ENCODE results near the gene WDR1.
A peak's percentile ranks its signal among the peaks of the same experiment; 100 is the strongest.

Gene WDR1

DNA sequence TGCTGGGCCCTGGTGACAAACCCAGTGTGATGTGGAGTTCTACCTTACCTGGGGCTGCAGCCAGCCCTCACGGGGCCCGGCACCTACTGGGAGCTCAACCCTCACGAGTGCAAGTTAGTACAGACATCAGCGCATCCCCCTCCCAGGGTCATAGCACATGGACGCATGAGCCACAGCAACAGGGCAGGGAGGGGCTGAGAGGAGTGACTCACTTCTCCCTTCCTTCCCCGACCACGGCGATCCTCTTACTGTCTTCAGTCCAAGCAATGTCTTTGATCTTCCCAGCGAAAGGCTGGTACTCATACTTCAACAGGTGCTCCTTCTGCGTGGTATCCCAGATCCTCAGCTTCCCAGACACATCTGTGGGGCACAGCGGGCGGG lies 17.8 kb downstream of the WDR1 start:
- no peak for DNase-seq (ENCODE audit: low read depth)

DNA sequence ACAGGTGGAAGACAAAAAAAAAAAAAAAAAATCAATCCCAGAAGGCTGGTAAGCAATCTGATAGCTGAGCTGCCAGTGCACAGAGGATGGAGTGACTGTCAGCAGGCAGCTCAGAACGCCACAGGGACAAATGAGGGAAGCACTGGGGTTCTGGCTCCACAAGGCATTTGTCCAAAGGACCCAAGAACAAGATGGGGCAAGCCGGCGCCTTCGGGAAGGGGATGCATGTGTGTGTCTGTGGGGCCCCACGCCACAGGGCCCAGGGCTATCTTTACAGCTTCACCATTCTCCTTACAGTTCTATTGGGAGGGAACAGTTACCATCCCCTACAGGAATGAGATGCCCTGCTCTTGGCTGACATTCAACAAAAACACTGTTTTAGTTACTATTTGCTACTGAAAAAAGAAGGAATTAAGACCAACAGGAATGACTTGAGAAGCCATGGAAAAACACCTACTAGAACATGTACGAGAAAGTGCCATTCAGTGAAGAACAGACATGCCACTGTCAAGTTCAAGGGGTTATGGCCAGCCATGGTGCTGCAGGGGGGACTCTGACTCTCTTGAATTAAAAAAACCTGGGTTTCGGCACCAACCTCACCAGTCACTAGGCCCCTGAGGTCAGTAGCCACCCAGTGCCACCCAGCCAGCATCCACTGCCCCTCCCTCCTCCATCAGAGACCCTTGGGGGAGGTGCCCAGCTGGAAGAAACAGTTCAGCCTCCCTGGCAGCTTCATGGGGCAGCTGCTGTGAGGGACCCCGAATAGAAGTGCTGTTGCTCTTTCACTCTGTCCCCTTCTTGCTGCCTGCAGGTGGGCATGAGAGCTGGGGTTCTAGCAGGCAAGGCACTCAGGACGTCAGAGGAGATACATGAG lies 18.5 kb downstream of the WDR1 start:
- no peak for DNase-seq (ENCODE audit: low read depth)

DNA sequence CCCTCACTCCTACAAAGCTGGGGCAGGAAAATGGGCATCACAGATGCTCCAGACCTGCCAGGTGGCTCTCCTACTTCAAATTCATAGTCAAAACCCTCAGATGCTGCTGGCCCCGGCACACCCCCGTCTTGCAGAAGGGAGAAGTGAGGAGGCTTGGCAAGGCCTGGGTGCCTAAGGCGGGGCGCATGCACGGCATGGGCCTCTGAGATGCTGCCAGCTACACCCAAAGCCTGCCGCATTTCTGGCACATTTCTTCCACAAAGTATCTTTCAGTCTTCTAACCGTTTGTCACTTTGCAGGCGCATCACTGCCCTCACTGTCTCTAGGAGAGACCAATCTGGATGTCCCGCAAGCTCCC lies 19.6 kb downstream of the WDR1 start:
- no peak for DNase-seq (ENCODE audit: low read depth)

DNA sequence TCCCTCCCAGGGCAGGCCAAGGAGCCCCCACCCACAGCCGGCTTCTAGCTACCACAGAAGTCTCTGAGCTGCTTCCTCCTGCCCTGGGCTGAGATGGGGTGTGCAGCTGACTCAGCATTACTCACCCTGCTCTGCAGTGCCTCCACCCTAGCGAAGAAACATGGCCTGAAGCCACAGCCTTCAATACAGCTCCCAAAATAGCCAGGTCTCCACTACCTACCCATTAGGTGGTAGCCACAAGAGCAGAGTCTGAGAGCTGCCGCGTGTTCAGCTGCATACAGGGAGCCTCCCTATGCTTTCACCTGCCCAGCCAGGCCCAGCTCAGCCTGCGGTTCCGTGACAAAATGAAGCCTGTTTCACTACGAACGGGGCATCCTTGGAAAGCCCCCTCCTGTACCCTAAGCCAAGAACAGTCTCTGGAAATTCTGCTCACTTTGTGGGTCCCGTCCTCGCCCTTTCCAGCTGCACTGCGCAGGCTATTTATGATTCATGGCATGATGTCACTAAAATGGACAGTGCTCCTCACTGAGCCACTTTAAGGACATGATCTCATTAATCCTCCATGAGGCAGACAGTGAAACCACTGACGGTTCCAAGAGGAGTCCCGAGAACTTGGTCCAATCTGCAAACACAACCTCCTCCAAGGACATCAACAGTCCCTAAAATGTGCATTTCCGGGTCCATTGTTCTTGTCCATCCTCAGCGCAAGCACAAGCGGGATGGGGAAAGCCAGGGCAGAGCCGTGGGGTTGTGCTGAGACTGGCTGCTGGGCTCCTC lies 20.2 kb downstream of the WDR1 start:
- peak; percentile 91 for DNase-seq (ENCODE audit: low read depth)

DNA sequence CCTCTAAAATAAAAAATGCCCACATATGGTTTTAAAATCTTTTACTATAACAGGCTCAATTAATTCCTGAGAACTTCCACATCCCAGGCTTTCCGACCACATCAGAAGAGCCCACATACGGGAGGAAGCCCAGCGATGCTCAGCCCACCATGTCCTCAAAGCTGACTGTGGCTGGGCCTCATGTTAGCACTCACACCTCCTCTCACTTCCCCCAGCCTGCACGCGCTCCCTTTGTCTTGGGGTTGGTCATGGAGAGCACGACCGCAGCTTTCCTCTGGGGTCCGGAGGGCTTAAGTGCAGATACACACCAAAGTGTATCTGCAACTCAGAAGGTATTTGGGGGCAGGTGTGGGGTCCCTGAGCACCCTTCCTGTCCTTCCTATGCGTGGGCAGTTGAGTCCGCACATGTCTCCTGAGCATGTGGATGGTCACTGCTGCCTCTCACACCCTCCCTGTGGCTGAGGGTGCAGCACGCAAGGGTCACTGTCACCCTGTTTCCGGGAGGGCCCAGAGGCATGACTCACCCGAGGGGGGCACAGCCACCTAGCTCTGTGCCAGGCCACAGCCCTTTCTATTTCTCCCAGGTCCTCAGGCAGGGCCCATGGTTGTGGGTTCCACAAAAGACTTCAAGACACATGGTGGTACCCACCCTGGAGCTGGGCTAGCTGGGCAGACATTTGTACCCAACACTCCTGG lies 21.2 kb downstream of the WDR1 start:
- no peak for DNase-seq (ENCODE audit: low read depth)

DNA sequence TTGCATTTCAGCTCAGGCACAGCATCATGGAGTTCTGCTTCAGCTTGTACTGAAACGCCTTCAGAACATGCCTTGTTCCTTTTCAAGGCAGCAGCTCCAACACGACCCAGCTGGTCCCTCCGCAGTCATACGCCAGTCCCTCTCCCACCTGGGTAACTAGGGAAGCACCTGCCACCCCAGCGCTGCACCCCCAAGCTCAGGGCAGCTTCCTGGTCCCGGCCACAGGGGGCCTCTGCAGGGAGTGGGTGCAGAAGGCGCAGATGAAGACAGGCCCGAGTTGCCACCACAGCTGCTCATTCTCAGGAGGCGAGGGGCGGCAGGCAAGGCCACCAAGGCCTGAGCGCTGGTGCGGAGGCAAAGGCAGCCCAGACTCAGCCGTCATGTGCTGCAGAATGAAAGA lies 21.8 kb downstream of the WDR1 start:
- no peak for DNase-seq (ENCODE audit: low read depth)

DNA sequence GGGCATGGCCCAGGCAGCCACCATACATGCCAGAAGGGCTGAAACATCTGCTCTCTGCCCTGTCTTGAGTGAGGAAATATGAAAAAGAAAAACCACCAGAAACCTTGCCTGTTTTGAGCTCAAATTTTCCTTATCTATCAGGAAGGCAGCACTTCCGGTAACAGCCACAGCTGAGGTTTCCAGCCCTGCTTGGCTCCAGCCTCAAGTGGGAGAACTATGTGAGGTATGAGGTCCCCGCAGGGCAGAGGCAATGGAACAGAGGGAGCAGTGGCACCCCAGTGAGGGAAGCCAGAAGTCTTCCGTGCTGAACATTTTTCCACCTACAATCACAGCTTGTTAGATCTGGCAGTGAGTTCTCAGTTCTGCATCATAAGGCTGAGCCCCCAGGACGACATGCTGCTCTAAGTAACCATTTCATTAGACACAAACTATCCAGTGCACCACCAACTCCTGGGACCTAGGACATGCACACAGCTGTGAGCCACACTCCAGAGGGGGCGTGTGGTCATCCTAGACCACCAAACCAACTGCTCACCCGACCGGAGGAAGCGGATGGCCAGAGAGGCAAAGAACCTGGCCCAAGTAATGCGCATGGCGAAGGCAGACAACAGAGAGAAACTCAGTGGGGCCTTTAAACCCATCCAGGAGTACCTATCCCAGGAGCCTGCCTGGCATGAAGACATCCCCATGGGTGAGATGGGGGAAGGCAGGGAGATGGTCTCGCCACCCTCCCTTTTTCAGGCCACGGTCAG lies 22.6 kb downstream of the WDR1 start:
- no peak for DNase-seq (ENCODE audit: low read depth)

DNA sequence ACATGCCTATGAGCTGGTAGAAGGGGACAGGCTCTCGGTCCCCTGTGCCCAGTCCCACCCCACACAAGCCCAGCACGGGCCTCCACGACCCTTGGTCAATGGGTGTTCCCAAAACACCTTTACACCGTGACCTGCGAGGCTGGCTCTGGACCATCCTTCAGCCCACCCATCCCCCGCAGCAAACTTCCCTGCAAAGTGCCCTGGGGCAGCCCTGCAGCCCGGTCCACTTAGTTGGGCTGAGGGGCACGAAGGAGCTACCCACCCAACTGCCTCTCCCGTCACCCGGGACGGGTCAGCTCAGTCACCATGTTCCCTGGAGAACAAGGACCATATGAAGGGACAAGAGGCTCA lies 23.4 kb downstream of the WDR1 start:
- DNase-seq (ENCODE audit: low read depth): no peak

DNA sequence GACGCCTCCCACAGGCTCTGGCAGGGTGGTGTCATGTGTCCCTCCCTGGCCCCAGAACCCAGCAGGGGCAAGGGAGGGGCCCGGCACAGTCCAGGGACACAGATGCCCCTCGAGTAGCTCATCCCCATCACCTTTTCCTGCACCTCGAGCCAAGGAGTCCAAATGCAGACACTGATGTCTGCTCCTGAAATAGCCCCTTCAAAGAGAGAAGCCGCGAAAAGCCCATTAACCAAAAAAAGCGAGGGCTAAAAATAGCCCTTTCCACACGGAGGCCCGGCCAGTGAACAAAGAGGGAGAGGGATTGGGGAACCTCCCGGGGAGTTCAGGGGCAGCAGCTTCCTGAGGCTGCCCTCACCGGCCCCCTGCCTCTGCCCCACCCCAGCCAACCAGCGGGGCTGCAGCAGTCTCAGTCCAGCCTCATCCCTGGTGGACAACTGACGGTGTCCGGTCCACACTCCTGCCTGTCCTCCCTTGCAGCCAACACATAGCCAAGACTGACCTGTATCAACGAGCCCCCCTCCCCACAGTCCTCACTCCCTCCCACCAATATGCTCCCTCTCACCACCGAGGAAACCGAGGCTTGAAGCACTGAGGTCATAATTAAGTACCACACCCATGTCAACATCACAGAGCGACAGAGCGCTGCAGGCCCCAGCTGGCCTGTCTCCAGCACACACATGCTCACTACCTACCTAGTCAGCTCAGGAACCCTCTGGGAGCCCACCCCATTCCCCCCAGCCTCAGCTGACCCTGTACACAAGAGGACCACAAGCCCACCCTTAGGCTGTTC lies 23.9 kb downstream of the WDR1 start:
- DNase-seq (ENCODE audit: low read depth): no peak

DNA sequence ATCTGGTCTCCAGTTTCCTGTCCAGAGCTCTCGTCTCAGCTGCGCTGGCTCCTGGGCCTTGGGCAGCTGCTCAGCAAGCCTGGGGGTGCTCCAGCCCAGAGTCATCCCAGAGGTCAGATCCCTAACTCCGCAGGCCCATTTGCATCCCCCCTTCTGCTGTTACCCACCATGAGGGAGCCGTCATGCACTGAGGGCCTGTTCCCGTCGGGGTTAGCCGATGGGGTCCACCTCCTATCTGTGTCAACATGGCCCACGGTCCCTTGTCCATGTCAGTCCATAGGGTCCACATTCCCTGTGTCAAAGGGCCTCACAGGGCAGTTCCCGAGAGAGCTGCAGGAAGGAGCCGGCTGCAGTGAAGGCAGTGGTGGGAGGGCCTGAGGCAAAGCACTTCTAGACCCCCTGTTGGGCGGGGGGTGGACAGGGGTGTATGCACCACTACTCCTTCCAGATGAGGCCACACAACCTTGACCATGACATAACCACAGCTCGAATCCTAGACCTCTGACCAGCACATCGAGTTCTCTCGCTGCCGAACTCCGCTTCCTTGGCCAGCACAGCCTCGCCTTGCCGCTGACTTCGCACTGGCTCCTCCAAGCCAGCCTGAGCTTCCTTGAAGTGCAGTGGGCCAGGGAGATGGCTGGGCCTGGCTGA lies 24.9 kb downstream of the WDR1 start:
- no peak for DNase-seq (ENCODE audit: low read depth)

DNA sequence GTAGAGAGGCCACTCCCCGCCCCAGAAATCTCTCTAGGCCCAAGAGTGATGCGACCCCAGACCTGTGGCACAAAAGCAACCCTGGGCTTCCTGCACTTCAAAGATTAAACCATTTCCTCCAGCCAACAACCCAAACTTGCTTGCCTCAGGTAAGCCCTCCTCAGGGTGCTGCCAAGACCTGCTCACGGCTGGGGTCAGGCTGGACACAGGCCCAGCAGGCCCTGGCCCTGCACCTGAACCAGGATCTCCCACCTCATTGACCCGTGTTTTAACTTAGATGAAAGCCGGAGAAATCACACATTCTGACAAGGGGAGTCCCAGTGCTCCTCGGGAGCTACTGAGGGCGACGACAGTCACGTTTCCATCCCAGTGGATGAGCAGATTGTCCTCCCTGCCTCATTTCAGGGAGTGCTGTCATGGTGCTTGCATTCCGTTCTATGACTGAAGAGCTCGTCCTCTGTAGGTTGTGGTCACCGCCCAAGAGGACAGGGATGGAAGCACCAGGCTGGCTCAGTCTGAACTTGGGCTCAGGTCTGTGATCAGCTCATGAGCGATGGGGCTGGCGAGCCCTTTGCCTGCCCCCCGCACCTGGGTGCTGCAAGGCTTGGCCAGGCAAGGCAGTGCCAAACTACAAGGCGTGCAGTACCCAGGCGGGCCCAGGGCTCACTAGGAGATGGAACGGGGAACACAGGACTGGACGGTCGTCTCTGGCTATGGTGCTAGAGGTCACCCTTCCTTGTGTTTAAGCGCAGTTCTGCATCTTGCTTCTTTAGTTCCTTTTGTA lies 25.9 kb downstream of the WDR1 start:
- DNase-seq (ENCODE audit: low read depth): no peak

DNA sequence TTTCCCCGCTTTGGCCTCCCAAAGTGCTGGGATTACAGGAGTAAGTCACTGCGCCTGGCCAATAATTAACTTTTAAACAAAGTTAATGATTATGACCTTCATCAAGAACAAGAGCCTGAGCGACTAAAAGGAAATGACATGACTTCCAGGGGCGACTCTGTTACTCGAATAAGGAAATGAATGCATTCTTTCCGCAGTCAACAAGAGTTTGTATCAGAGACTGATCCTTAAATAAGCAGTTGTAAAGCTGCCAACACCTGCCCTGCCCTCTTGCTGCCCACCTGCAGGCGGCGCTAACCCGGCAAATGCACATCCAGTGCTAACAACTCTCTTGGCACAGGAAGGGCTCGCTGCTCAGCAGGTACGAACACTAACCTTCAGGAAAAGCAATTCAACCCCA lies 27.3 kb downstream of the WDR1 start:
- no peak for DNase-seq (ENCODE audit: low read depth)

DNA sequence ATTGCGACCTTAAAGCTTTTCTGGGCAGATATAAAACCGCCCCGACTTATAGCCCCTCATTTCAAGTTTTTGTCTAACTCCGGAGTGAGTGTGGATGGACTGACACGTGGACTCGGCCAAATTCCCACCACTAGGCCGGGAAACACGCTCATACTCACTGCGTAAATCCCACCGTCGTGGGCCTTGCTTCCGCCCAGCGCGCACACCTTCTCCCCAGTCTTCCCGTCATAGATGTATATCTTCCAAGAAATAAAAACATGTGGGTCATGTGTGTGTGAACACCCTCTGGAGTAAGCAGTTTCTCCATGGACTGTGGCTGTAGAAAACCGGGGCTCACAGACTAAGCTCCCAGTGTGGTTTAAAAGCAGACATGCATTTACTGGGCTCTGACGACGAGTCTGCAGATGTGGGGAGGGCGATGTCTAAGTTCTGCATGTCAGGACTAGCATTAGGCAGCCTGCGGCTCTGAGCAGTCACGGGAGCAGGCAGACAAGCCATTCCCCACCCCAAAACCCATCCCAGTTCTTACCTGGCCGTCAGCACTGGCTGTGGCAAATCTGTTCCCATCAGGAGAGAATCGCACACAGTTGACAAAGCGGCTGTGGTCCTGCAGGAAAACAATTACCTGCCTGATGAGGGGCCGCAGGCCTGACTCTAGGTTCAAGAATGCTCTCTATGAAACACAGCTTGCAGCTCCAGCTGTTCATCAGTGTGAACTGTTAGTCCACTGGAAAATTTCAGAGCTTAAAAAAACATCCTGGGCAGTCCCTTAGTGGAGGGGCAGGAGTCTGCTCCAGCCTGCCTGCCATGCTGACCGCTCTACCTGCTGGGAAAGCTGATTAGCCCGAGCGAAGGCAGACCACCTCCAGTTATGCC lies 28.2 kb downstream of the WDR1 start:
- no peak for DNase-seq (ENCODE audit: low read depth)

DNA sequence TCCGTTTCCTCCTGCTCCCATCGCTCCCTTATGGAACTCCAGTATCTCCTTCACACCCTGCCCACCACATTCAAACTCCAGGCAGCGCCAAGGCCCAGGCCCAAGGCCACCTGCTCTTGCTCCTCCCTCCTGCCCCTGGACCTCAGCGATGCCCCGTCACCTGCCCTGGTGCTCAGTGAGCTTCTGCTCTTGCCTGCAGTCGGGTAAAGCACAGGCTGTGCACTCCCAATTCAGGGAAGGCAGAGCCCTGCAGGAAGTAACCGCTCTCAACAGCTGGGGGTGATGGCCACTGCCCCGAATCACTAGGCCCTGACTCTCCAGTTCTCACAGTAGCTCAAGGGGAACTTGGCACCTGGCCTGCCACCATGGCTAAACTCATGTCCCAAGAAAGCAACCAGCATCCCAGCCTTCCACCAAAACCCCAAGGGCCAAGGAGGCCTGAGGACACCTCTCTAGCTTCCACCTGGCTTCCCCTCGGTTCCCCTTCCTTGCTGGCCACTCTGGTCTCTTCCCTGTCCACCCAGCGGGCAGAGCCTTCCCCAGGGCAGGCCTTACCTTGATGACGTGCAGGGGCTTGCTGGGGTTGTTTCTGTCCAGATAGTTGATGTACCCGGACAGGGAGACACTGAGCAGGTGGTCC lies 29.3 kb downstream of the WDR1 start:
- DNase-seq (ENCODE audit: low read depth): no peak

DNA sequence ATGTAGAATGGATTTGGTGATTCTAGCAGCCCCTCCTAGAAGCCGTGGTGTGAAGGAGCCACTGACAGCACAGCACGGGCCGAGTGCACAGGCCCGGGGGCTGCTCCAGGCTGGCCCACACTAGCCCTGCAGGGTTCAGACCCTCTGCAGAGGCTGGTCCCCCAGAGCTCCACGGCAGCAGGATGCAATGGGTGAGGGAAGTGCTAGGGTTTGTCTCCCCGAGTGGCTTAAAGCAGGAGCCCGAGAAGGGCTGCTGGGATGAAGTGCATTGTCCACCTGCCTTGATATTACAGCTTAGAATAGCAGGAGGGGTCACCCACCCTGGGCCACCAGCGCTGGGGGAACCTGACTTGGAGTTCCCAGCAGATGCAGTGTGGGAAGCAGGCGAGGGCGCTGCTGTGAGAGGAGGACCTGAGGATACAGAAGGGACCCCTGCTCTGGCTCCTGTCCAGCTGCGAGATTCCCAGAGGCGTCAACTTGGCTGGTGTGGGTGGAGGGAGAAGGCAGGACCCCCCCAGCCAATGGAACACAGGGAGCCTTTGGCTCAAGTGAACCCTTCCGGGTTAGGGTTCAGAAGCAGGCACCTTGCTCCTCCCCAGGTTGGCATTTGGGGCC lies 30.0 kb downstream of the WDR1 start:
- no peak for DNase-seq (ENCODE audit: low read depth)

DNA sequence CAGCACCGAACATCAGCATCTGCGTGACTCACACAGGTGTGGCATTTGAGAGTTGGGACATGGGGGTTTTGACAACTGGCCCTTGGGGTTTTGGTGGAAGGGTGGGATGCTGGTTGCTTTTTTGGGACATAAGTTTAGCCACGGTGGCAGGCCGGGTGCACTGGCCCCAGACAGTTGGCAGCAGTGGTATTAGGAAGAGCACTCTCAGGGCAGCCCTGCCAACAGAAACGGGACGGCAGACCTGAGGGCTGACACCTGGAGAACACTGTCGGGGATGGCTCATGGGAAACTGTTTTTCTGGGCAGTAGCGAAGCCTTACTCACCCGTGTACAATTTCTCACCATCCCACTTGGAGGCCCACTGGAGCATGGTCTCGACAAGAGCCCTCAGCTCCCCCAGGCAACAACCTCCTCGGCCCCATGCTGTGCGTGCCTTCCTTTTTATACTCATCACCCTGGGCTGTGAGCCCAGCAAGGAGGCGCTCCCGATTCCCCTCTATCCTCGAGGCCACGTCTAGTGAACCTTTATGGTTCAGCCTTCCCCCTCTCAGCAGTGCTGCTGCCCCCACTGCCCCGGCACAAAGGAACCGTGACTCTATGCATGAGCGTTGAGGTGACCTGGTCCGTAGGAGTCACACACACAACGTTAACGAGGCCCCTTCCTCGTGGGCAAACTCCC lies 30.6 kb downstream of the WDR1 start:
- no peak for DNase-seq (ENCODE audit: low read depth)

DNA sequence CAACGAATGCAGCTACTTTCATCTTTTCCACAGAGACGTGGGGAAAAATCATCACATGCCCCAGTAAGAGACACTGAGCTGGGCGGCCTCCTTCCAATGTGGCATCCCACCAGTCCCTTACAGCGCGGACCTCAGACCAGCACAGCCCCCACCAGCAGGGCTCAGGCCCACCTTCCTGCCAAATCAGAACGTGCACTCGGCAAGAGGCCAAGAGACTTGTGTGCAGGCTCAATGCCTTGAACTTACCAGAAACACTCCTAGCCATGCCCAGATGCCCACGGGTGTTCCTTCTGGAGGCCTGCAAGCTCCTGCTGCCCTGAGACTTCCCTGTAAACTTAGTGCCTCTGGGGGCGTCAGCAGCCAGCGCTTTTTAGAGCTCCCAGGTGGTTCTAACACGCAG lies 31.2 kb downstream of the WDR1 start:
- DNase-seq (ENCODE audit: low read depth): no peak

Measured in fibroblast of the conjunctiva (primary cell).